PFSK-1 (cell line): ENCODE measurements around the gene SMARCC1.

ENCODE experiments used
- FOXP2 ChIP-seq: optimal IDR thresholded peaks from 2 replicates; pipeline ENCODE3; 2011; ENCODE audit warnings: borderline replicate concordance, control low read depth, inconsistent platforms; ENCODE audit not compliant: insufficient read depth; ENCODE audit errors: extremely low read length, extremely low read depth
- POLR2AphosphoS5 ChIP-seq: IDR thresholded peaks from 2 replicates; pipeline ENCODE4 v1.6.1; 2012; ENCODE audit warnings: low read depth, mild to moderate bottlenecking, control low read depth, low read length, moderate library complexity
- SIN3A ChIP-seq: IDR thresholded peaks from 2 replicates; pipeline ENCODE4 v1.6.1; 2012; ENCODE audit warnings: mild to moderate bottlenecking, low read length, moderate library complexity, borderline replicate concordance; ENCODE audit not compliant: insufficient read depth
- TAF1 ChIP-seq: IDR thresholded peaks from 2 replicates; pipeline ENCODE4 v1.6.1; 2012; ENCODE audit warnings: low read length, control low read depth, borderline replicate concordance; ENCODE audit not compliant: insufficient read depth
- TF ChIP-seq, protein P1 (sequence below), 2 experiments: IDR thresholded peaks; 2 replicates each; pipeline versions ENCODE4 v1.6.1 to v1.8.0; 2011 to 2012; ENCODE audit warnings: low read depth in 2 of 2, low read length in 2 of 2, control low read depth in 1 of 2, inconsistent platforms in 1 of 2, mild to moderate bottlenecking in 1 of 2, moderate library complexity in 1 of 2; ENCODE audit not compliant: insufficient read depth in 1 of 2

The SMARCC1 gene

DNA sequence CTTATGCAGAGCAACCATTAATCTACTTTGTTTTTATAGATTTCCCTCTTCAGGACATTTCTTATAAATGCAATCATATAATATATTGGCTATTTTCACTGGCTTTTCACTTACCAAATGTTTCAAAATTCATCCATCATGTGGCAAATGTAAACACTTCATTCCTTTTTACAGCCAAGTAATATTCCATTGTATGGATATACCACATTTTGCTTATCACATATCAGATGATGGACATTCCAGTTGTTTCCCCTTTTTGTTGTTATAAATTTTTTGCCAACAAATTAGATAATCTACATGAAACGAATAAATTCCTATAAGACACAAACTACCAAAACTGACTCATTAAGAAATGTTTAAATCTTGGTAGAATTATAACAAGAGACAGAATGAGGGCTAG is 123.2 kb downstream of the SMARCC1 start:
- TF ChIP-seq SIN3A (no peak), POLR2AphosphoS5 (no peak), FOXP2 (no peak), TAF1 (no peak)
- TF ChIP-seq, protein P1, sequence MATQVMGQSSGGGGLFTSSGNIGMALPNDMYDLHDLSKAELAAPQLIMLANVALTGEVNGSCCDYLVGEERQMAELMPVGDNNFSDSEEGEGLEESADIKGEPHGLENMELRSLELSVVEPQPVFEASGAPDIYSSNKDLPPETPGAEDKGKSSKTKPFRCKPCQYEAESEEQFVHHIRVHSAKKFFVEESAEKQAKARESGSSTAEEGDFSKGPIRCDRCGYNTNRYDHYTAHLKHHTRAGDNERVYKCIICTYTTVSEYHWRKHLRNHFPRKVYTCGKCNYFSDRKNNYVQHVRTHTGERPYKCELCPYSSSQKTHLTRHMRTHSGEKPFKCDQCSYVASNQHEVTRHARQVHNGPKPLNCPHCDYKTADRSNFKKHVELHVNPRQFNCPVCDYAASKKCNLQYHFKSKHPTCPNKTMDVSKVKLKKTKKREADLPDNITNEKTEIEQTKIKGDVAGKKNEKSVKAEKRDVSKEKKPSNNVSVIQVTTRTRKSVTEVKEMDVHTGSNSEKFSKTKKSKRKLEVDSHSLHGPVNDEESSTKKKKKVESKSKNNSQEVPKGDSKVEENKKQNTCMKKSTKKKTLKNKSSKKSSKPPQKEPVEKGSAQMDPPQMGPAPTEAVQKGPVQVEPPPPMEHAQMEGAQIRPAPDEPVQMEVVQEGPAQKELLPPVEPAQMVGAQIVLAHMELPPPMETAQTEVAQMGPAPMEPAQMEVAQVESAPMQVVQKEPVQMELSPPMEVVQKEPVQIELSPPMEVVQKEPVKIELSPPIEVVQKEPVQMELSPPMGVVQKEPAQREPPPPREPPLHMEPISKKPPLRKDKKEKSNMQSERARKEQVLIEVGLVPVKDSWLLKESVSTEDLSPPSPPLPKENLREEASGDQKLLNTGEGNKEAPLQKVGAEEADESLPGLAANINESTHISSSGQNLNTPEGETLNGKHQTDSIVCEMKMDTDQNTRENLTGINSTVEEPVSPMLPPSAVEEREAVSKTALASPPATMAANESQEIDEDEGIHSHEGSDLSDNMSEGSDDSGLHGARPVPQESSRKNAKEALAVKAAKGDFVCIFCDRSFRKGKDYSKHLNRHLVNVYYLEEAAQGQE (IDR thresholded peaks at IDR 0.05; ENCODE audit: insufficient read depth in 1 of 2, low read depth in 2 of 2, low read length in 2 of 2): no peak

GRCh38 chr3:47652142-47652541 is 129.6 kb downstream of the SMARCC1 start:
- TF ChIP-seq, protein P1 (IDR thresholded peaks at IDR 0.05; ENCODE audit: insufficient read depth in 1 of 2, low read depth in 2 of 2, low read length in 2 of 2): no peak
- no peak for TF ChIP-seq POLR2AphosphoS5
- TF ChIP-seq SIN3A: no peak
- no peak for TF ChIP-seq FOXP2
- TF ChIP-seq TAF1: no peak

GRCh38 chr3:47650294-47650693 is 131.4 kb downstream of the SMARCC1 start:
- TF ChIP-seq FOXP2: no peak
- TF ChIP-seq POLR2AphosphoS5: no peak
- TF ChIP-seq, protein P1 (IDR thresholded peaks at IDR 0.05; ENCODE audit: insufficient read depth in 1 of 2, low read depth in 2 of 2, low read length in 2 of 2): no peak

DNA sequence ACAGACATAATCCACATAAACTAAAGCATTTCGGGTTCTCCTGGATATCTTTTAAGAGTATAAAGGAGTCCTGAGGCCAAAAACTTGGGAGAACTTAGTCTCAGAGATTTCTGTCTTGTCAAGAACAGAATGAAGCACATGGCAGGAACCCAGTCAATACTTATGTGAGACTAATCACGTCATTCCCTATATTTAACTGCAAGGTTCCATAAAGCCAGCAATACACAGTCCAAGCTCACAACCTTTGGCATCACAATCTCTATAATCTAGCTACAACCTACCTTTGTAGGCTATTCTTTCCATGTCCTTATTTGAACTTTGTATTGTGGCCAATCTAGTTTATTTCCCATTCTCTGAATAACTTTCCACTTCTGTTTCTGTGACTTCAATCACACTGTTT is 134.1 kb downstream of the SMARCC1 start:
- no peak for TF ChIP-seq SIN3A
- TF ChIP-seq TAF1: no peak
- no peak for TF ChIP-seq POLR2AphosphoS5
- TF ChIP-seq, protein P1 (IDR thresholded peaks at IDR 0.05; ENCODE audit: insufficient read depth in 1 of 2, low read depth in 2 of 2, low read length in 2 of 2): no peak
- TF ChIP-seq FOXP2: no peak

- TF ChIP-seq POLR2AphosphoS5 (no peak), TAF1 (no peak), FOXP2 (no peak), SIN3A (no peak)
- TF ChIP-seq, protein P1 (IDR thresholded peaks at IDR 0.05; ENCODE audit: insufficient read depth in 1 of 2, low read depth in 2 of 2, low read length in 2 of 2): no peak
Observed at GRCh38 chr3:47646362-47646761, 135.3 kb downstream of the SMARCC1 start.
